Fibroblast of lung (primary cell): ENCODE results near the gene HACL1.

ENCODE experiments used
- CTCF ChIP-seq, 2 donors: IDR thresholded peaks in 1 of 2; conservative IDR thresholded peaks in 1 of 2; 1 replicate in 1 of 2; 2 replicates in 1 of 2; pipeline ENCODE4 v1.5.1; 2011 to 2012; ENCODE audit warnings: low read length in 2 of 2, control low read depth in 1 of 2, inconsistent platforms in 1 of 2, low read depth in 1 of 2, mild to moderate bottlenecking in 1 of 2
- EZH2 ChIP-seq: IDR thresholded peaks from 2 replicates; pipeline ENCODE4 v1.5.1; 2012; ENCODE audit warnings: low read length, control low read depth, mild to moderate bottlenecking; ENCODE audit errors: missing control alignments

GRCh38 chr3:15649858-15650257 lies 48.5 kb upstream of the HACL1 start:
- TF ChIP-seq CTCF (conservative IDR thresholded peaks at IDR 0.05 in 1 of 2, IDR thresholded peaks at IDR 0.05 in 1 of 2; ENCODE audit: low read depth in 1 of 2, low read length in 2 of 2) (no peak), EZH2 (no peak)
